UCSD-AML1 (cell line): Measurements from ENCODE around the gene SNRPN.
"Not testable (repeated sequence)": the region's sequence is repeated elsewhere in the genome, so short reads cannot be mapped to it uniquely, and the experiment has no call there.

Experiments used
- DNase-seq: peaks from one replicate; lab custom pipeline; 2025; ENCODE audit not compliant: unreplicated experiment; lab: John Stamatoyannopoulos, UW

Gene SNRPN

DNA sequence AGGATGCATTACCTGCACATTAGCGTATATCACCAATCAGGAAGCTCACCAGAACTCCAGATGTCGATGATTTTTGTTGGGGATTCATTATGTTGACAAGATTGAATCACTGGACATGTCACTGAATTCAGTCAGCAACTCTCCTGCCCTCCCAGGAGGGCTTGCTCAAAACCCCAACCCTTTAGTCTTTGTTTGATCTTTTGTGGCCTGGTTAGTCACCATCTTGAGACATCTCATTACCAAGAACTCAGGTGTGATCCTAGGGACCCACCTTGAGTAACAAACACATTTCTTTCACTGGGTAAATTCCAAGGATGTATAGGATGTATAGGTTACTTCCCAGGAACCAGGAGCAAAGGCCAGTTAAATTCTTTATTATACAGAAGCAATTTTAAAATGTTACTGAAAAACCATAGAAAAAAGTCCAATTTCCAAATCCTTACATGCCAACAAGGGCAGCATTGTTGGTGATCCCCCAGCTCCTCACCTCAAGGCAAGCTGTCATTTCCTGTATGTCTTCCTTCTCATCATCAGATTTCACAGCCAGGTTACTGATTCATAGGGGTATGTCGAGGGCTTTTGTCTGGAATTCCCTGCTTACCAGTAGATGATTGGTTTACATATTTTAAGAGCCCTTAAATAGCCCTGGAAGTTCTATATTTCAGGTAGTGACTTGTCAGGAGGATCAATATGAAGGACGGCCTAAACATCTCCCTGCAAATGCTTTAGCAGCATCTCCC, 11.7 kb downstream of the SNRPN start:
- DNase-seq, result no peak

DNA sequence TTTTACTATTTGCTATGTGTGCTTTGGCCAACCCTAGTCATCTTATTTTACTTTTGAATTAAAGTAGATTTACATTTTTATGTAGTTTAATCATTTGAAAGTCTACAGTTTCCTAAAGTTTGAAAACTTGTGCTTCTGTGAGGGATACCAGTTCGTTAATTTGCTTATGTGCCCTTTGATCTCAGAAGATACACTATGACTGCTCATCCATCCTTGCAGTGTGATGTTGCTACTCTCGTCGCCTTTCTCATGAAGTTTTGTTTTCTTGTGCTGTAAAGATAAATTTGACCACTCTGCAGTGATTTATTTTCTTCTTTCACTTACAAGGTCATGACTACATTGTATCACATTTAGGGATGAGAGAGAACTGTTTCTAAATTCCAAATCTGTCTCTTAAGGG, 16.3 kb downstream of the SNRPN start:
- DNase-seq, result no peak

DNA sequence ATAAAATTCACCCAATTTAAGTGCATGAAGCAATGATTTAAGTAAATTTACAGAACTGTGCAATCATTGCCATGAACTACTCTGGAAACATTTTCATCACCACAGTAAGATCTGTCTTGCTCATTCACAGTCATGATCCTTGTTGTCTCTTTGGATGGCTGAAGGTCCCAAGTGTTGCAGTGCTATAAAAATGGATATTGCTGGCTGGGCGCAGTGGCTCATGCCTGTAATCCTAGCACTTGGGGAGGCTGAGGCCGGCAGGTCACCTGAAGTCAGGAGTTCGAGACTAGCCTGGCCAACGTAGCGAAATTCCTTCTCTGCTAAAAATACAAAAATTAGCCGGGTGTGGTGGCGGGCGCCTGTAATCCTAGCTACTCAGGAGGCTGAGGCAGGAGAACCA, 17.0 kb downstream of the SNRPN start:
- no peak for DNase-seq

DNA sequence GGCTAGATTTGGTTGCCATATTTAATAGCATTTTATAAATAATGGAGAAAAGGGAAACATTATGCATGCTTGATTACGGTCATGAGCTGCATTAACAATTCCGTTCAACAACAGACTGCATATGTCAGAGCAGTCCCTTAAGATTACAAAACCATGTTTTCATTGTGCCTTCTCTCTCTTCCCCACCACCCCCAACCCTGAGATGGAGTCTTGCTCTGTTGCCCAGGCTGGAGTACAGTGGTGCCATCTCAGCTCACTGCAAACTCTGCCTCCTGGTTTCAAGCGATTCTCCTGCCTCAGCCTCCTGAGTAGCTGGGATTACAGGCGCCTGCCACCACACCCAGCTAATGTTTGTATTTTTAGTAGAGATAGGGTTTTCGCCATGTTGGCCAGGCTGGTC, 17.9 kb downstream of the SNRPN start:
- not testable (repeated sequence) for DNase-seq

DNA sequence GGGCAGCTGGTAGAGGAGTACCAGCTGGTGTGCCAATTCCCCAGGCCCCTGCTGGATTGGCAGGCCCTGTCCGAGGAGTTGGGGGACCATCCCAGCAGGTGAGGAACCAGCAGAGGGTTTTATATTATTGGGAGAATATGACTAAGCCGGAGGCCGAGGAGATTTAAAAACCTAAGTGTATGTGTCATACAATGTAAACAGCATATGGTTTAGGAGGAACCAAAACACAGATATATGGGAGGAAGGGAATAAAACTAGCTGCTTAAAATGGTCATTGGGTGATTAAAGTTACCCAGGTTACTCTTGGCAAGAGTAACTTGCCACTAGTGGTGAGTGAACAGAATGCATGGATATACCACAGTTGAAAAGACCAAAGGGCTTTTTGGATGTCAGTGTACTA, 22.1 kb downstream of the SNRPN start:
- no peak for DNase-seq

DNA sequence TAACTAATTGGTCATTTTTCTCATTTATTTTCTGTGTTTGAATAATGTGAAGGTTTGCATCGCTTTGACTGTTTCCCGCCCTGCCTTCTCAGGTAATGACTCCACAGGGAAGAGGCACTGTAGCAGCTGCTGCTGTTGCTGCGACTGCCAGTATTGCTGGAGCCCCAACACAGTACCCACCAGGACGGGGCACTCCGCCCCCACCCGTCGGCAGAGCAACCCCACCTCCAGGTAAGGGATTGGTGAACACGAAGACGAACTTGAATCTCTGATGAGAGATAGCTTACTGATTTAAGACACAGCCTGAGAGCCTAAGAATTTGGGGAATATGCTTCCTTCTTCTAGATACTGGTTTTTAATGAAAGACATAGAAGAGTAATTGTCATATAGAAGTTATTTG, 22.9 kb downstream of the SNRPN start:
- DNase-seq, result no peak

DNA sequence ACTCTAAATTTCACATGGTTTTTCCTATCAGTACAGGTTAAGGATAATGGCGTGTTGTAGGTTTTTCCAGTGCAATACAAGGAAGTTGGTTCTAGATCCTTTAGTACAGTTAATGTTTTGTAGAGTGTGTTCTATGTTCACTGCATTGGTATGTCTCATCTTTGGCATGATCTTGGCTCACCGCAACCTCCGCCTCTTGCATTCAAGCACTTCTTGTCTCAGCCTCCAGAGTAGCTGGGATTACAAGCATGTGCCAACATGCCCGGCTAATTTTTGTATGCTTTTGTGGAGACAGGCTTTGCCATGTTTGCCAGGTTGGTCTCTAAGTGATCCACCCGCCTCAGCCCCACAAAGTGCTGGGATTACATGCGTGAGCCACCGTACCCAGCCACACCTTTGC, 30.4 kb downstream of the SNRPN start:
- no peak for DNase-seq

DNA sequence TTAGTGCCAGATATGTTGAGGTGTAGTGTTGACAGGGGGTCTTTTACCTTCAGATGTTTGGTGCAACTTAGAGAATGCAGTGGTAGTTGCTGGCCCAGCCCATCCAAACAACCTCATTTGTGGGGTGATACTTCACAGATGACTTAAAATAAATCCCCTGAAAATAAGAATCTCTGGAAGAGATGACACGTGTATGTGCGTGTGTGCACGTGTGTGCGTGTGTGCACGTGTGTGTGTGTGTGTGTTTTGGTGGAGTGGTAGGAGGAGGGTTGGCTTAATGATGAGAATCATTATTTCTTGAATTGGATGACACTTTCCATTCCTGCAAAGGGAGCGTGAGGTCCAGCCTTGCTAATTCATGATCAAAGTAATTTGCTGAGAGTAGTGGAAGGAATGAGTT, 31.9 kb downstream of the SNRPN start:
- DNase-seq, result no peak

DNA sequence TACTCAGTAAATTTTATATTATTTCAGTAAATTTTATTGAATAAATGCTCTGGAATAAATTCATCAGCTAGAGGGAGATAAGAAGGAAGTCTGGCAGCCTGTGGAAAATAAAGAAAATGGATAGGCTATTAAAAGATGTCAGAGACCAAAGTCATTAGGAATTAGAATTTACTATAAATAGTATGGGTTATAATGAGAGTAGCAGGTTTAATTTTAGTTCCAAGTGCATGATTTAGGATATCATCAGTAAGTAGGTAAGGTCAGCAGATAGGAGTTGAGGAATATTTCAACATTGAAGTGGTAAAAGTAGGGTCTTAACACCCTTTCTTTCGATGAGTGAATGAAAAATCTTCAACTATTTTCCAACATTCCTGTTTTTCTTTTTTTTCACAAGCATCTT, 64.6 kb downstream of the SNRPN start:
- DNase-seq, result no peak

DNA sequence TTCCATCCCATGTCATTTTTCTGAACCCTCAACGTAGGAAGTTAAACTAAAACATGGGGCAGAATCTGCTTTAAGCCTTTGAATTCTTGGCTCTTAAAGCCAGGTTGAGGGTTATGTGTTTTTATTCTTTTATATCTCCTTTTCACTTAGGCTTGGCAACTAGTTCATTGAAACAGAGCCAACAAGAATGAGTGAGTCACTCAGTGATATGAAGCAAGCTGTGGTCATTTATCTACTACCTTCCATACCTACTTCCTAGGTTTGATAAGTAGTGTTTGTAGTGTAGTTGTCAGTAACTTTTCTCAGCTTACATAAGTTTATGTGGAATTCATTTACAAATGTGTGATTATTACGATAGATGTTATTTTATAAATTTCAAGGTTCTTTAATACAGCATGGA, 67.4 kb downstream of the SNRPN start:
- DNase-seq, result no peak
